ENCODE results near the gene RRM1.

The RRM1 gene

DNA sequence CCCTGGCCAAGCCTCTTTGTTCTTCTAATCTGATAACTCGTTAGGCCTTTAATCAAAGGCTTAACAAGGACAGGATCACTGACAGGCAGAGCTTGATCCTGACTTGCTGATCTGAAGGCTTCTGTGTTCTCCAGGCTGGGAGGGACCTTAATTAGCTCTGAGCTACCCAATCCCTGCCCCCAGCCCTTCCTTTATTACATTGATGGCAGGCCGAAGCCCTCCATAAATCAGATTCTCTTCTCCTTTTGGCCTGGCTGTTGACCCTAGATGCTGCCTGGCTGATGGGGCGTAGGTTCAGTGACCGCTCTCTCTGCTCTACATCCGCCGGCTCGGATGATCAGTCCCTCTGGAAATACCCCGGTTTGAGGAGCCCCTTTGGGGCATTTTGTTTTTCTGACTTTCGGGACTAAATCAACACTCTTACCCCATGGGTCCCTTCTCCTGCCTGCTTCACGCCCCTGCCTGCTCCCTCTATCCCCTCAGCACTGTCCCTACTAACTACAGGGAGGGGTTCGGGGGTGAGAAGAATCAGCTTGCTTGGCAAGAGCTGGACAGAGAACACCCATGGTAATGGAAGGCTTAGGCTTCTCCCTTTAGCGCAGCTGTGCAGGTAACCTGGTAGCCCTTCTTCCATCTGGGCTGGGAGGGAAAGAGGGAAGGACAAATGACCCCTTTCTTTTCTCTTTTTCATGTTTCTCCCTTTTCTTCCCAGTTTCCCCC, 10.0 kb upstream of the RRM1 start:
- DNase-seq (ENCODE audit: extremely low read depth, insufficient read length): no peak
- no peak overlapping the region for H3K4me3 ChIP-seq (replicated peaks; ENCODE audit: low read depth, low read length)
- peaks cover 14% of the 10 kb centered on the region for H3K36me3 ChIP-seq (ENCODE audit: control insufficient read depth, insufficient read depth, low read length)
- no peaks in the 10 kb centered on the region for H3K27me3 ChIP-seq (replicated peaks; ENCODE audit: control insufficient read depth, insufficient read depth, low read length)
- TF ChIP-seq, protein P1, sequence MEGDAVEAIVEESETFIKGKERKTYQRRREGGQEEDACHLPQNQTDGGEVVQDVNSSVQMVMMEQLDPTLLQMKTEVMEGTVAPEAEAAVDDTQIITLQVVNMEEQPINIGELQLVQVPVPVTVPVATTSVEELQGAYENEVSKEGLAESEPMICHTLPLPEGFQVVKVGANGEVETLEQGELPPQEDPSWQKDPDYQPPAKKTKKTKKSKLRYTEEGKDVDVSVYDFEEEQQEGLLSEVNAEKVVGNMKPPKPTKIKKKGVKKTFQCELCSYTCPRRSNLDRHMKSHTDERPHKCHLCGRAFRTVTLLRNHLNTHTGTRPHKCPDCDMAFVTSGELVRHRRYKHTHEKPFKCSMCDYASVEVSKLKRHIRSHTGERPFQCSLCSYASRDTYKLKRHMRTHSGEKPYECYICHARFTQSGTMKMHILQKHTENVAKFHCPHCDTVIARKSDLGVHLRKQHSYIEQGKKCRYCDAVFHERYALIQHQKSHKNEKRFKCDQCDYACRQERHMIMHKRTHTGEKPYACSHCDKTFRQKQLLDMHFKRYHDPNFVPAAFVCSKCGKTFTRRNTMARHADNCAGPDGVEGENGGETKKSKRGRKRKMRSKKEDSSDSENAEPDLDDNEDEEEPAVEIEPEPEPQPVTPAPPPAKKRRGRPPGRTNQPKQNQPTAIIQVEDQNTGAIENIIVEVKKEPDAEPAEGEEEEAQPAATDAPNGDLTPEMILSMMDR (IDR thresholded peaks at IDR 0.05; ENCODE audit: insufficient read depth, low read length, poor library complexity, severe bottlenecking): no peak

GRCh38 chr11:4085575-4085974, 9.0 kb upstream of the RRM1 start:
- TF ChIP-seq, protein P1 (IDR thresholded peaks at IDR 0.05; ENCODE audit: insufficient read depth, low read length, poor library complexity, severe bottlenecking): no peak
- Histone ChIP-seq H3K36me3 (ENCODE audit: control insufficient read depth, insufficient read depth, low read length) (peaks cover 15% of the 10 kb centered on the region), H3K4me3 (replicated peaks; ENCODE audit: low read depth, low read length) (no peak overlapping the region), H3K27me3 (replicated peaks; ENCODE audit: control insufficient read depth, insufficient read depth, low read length) (no peaks in the 10 kb centered on the region)
- DNase-seq (ENCODE audit: extremely low read depth, insufficient read length): no peak

- TF ChIP-seq, protein P1 (IDR thresholded peaks at IDR 0.05; ENCODE audit: insufficient read depth, low read length, poor library complexity, severe bottlenecking): no peak
- no peak overlapping the region for H3K4me3 ChIP-seq (replicated peaks; ENCODE audit: low read depth, low read length)
- no peak for DNase-seq (ENCODE audit: extremely low read depth, insufficient read length)
- H3K27me3 ChIP-seq (replicated peaks; ENCODE audit: control insufficient read depth, insufficient read depth, low read length): no peaks in the 10 kb centered on the region
- H3K36me3 ChIP-seq (ENCODE audit: control insufficient read depth, insufficient read depth, low read length): peaks cover 17% of the 10 kb centered on the region
Measured at GRCh38 chr11:4086575-4087353, 7.8 kb upstream of the RRM1 start.

- TF ChIP-seq, protein P1 (IDR thresholded peaks at IDR 0.05; ENCODE audit: insufficient read depth, low read length, poor library complexity, severe bottlenecking): no peak
- peaks cover 14% of the 10 kb centered on the region for H3K36me3 ChIP-seq (ENCODE audit: control insufficient read depth, insufficient read depth, low read length)
- H3K4me3 ChIP-seq (replicated peaks; ENCODE audit: low read depth, low read length): no peak overlapping the region
- DNase-seq (ENCODE audit: extremely low read depth, insufficient read length): no peak
- no peaks in the 10 kb centered on the region for H3K27me3 ChIP-seq (replicated peaks; ENCODE audit: control insufficient read depth, insufficient read depth, low read length)
Measured at GRCh38 chr11:4087551-4087950, 7.0 kb upstream of the RRM1 start.

GRCh38 chr11:4090258-4090657, 4.3 kb upstream of the RRM1 start:
- H3K36me3 ChIP-seq (ENCODE audit: control insufficient read depth, insufficient read depth, low read length): peaks cover 12% of the 10 kb centered on the region
- TF ChIP-seq, protein P1 (IDR thresholded peaks at IDR 0.05; ENCODE audit: insufficient read depth, low read length, poor library complexity, severe bottlenecking): no peak
- DNase-seq (ENCODE audit: extremely low read depth, insufficient read length): no peak
- no peaks in the 10 kb centered on the region for H3K27me3 ChIP-seq (replicated peaks; ENCODE audit: control insufficient read depth, insufficient read depth, low read length)
- no peak overlapping the region for H3K4me3 ChIP-seq (replicated peaks; ENCODE audit: low read depth, low read length)
